D721Med (cell line): ENCODE results near the gene PRAC2.

Experiments used
- DNase-seq: peaks from one replicate; pipeline ENCODE4 v3.0.0; 2011; ENCODE audit warnings: low spot score; ENCODE audit not compliant: insufficient read length
- FAIRE-seq: peaks from 2 replicates; lab custom pipeline; 2011; peaks lifted over from hg19 to GRCh38; lab: Jason Lieb, UNC
- TF ChIP-seq, protein P1 (sequence below): IDR thresholded peaks from 2 replicates; pipeline ENCODE4 v1.5.1; 2012; ENCODE audit warnings: mild to moderate bottlenecking, control low read depth; ENCODE audit not compliant: insufficient read depth; ENCODE audit errors: missing control alignments

The PRAC2 gene

DNA sequence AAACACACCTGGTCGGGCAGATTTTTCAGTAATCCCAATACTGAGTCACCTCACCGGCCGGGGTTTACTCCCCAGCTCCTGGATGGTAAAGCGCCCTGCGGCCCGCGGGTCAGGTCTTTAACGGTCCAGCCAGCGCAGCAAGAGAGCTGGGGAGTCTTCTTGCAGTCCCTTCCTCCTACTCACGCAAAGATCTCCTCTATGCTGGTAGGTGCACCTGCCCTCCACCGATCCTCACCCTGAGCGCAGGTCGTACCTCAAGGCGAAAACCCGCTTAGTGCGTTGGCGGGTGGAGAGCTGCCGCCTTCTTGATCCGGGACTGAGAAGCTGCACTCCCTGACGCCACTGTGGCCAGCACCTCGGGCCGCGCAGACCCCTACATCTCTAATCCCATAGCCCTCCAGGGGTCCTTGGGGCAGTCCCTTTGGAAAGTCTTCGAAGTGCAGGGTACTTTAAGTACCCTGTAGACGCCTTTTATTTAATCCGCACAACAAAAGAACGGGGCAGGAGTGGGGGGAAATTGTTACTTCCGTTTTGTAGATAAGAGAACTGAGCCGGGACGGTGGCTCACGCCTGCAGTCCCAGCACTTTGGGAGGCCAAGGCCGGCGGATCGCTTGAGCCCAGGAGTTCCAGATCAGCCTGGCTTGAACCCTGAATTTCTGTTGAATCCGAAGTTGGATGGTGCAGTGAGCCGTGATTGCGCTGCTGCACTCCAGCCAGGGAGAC lies 16.0 kb downstream of the PRAC2 start:
- TF ChIP-seq, protein P1, sequence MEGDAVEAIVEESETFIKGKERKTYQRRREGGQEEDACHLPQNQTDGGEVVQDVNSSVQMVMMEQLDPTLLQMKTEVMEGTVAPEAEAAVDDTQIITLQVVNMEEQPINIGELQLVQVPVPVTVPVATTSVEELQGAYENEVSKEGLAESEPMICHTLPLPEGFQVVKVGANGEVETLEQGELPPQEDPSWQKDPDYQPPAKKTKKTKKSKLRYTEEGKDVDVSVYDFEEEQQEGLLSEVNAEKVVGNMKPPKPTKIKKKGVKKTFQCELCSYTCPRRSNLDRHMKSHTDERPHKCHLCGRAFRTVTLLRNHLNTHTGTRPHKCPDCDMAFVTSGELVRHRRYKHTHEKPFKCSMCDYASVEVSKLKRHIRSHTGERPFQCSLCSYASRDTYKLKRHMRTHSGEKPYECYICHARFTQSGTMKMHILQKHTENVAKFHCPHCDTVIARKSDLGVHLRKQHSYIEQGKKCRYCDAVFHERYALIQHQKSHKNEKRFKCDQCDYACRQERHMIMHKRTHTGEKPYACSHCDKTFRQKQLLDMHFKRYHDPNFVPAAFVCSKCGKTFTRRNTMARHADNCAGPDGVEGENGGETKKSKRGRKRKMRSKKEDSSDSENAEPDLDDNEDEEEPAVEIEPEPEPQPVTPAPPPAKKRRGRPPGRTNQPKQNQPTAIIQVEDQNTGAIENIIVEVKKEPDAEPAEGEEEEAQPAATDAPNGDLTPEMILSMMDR: no peak
- DNase-seq (no peak), FAIRE-seq (no peak)

DNA sequence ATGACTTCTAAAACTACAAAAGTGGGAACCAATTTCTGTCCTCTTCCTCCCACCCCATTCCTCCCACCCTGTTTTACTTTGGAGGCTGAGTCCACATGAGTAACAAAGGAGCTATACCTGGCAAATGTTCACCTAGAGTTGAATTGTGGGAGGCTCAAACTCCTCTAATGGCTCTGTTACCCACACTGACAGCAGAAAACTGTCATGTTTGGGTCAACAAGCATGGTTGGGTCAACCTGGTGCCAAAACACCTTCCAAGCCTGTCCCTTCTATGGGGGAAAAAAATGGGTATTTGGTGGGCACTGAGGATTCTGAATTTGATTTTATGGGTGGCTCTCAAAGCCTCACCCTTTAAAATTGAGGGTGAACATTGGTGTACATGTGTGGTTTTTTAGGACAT lies 17.6 kb downstream of the PRAC2 start:
- no peak for FAIRE-seq

DNA sequence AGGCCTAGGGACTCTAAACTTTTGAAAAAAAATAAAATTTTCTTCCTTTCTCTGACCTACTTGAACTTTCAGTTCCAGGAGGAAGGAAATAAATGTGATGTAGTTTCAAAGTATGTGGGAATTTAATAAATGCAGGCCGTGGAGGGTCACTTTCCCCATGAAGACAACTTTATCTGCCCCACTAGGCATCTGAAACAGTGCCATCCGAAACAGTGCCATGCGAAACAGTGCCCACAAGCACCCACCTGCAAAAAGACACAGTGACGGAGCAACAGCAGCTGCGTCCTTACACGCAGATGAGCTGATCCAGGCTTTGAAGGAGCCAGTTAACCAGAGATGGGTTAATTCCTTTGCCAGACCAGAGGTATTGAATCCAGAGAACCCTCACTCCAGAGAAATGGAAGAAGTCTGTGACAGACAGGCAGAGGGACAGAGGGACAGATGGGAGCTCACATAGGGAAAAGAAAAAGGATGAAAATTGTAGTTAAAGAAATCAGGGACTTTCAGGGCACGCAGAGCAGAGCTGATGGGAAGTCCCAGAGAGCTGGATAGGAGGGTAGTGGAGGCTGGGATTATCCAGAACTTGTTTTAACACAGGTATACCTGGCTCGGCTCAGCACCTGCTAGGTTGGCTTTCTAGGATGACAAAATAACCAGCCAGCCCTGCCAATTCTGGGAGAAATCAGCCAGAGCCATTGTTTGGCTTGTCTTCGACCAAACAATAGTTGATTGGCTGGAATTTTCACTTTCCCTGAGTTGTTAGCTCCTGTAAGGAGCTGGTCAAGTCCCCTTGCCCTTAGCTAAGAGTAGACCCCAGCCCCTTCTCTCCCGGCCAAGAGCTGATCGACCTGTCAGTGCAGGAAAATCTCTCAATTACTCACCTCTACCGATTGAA lies 22.6 kb downstream of the PRAC2 start:
- no peak for DNase-seq
- FAIRE-seq: no peak
- TF ChIP-seq, protein P1: no peak

More for the DNA sequence above, 17.6 kb downstream of the PRAC2 start:
- TF ChIP-seq, protein P1: no peak
- no peak for DNase-seq

DNA sequence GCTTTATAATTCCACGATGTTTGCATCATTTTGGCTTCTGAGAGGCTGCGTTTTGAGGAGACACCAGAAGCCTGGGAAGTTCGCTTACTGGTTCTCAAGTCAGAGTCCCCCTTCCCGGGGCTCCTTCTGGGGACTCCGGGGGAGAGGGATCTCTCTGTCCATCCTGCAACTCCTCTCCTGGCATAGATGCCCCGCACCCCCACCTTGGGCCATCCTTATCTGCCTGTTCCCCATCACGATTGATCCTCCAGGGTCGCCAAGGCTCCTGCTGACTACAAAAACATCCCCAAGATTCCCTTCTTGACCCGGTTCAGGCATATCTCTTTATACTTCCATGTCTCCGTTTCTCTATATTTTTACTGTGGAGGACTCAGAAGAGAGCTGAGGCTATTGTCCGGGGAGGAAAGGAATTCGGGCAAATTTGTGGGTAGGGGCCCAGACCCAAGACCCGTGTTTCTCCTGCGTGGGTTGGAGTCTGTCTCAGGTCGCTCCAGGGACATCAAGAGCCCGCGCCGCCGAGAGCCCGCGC lies 24.0 kb downstream of the PRAC2 start:
- no peak for DNase-seq
- no peak for FAIRE-seq
- TF ChIP-seq, protein P1: no peak

DNA sequence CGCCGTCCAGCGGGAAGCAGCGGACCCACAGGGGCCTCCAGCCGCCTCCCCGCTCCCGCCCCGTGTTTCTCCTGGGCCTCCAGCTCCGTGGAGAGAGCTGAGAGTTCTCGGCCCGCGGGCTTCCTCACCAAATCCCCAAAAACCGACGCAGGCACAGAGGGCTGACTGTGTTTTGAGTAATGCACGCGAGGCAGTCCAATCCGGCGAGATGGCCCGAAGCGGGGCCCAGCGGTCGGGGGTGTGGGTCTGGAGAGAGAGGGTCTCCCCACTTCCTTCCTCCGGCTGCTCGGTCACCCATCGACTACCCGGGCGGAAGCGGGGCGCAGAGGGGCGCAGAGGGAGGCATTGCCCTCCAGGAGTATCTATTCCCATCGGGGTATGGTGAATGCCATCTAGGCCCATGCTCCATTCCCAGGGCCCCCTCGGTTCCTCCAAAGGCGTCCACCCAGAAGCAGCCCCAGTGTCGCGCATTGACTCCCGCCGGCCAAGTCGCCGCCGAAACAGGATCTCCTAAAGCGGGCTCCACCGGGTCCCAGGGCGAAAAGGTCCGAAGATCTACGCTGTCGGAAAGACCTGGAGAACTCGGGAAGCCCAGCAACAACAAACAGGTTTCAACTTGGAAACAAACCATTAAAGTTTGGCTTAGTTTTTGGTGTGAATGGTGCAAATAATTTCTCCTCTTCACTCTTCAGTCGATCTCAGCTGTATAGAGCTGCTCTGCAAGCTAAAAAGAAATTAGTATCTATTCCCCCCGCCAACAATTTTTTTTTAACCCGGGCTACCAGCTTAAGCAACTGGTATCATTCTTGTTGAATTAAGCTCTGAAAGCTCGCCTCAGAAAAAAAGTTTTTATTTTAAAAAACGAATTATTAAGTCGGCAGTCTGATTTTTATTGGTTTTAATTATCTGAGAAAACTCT lies 24.7 kb downstream of the PRAC2 start:
- TF ChIP-seq, protein P1: no peak
- DNase-seq (no peak), FAIRE-seq (no peak)

DNA sequence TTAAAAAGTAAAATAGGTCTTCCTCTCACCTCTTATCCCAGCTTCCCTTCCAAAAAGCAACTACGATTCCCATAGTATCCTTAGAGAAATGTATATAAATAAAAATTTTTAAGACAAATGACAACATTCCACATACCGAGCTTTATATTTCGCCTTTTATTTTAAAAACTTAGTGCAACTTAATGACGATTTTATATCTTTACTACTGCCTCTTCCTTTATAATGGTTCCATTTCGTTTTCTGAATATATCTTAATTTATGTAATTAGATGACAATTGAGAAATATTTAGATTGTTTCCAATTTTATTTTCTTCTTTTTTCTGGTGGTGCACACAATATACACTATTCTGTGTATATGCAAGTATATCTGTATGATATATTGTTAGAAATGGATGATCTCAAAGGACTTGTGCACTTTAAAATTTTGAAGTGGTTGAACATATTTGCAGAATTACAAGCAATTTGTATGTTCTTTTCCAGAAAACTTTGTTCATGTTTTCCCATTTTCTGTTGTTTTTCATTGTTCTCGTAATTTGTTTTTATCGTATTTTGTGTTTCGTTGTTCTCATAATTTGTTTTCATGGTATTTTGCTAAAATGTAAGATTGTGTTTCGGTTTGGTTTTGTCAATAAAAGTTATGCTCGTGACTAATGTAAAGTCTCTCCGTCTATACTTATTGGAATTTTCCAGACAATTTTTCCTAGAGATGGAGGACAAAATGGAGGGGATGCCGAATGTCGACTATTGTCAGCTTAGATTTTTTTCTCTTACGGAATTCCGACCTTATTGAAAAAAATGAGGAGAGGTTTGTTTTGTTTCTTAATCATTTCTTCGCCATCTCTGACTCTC lies 26.0 kb downstream of the PRAC2 start:
- DNase-seq: no peak
- TF ChIP-seq, protein P1: no peak
- no peak for FAIRE-seq
